ENCODE data around the gene RNF112.

RNF112 gene

GRCh38 chr17:19411631-19412030 is 599 bp downstream of the RNF112 start:
- Histone ChIP-seq H3K4me1 (ENCODE audit: insufficient read depth, low read length, poor library complexity, severe bottlenecking) (no peaks in the 10 kb centered on the region), H3K4me2 (ENCODE audit: low read depth, low read length, poor library complexity, severe bottlenecking) (no peak overlapping the region), H3K4me3 (ENCODE audit: low read length, poor library complexity, severe bottlenecking) (no peak overlapping the region), H3K9ac (ENCODE audit: low read depth, low read length, poor library complexity, severe bottlenecking) (no peak overlapping the region), H3F3A (ENCODE audit: low read depth) (no peaks in the 10 kb centered on the region), H3K79me2 (ENCODE audit: insufficient read depth, low read length) (no peaks in the 10 kb centered on the region), H3K9me3 (ENCODE audit: insufficient read depth, low read depth, low read length) (no peaks in the 10 kb centered on the region), H3K36me3 (ENCODE audit: insufficient read depth, low read length) (no peaks in the 10 kb centered on the region), H3K9me2 (replicated peaks; ENCODE audit: low read depth, low read length) (no peaks in the 10 kb centered on the region), H2AFZ (ENCODE audit: low read length) (no peak overlapping the region), H3K27me3 (ENCODE audit: insufficient read depth, low read length, poor library complexity, severe bottlenecking) (no peaks in the 10 kb centered on the region), H4K20me1 (ENCODE audit: insufficient read depth, low read length, poor library complexity, severe bottlenecking) (no peaks in the 10 kb centered on the region)
- no peak for TF ChIP-seq CTCF (conservative IDR thresholded peaks at IDR 0.05; ENCODE audit: low read length)
- TF ChIP-seq EZH2phosphoT487 (IDR thresholded peaks at IDR 0.05; ENCODE audit: borderline replicate concordance), result no peak

- Histone ChIP-seq H3K36me3 (ENCODE audit: insufficient read depth, low read length) (no peaks in the 10 kb centered on the region), H3F3A (ENCODE audit: low read depth) (no peaks in the 10 kb centered on the region), H3K4me2 (ENCODE audit: low read depth, low read length, poor library complexity, severe bottlenecking) (no peak overlapping the region), H3K27me3 (ENCODE audit: insufficient read depth, low read length, poor library complexity, severe bottlenecking) (no peaks in the 10 kb centered on the region), H3K9me3 (ENCODE audit: insufficient read depth, low read depth, low read length) (no peaks in the 10 kb centered on the region), H3K9me2 (replicated peaks; ENCODE audit: low read depth, low read length) (no peaks in the 10 kb centered on the region), H4K20me1 (ENCODE audit: insufficient read depth, low read length, poor library complexity, severe bottlenecking) (no peaks in the 10 kb centered on the region), H3K9ac (ENCODE audit: low read depth, low read length, poor library complexity, severe bottlenecking) (no peak overlapping the region), H3K4me3 (ENCODE audit: low read length, poor library complexity, severe bottlenecking) (no peak overlapping the region), H2AFZ (ENCODE audit: low read length) (no peak overlapping the region), H3K4me1 (ENCODE audit: insufficient read depth, low read length, poor library complexity, severe bottlenecking) (no peaks in the 10 kb centered on the region), H3K79me2 (ENCODE audit: insufficient read depth, low read length) (no peaks in the 10 kb centered on the region)
- TF ChIP-seq CTCF (conservative IDR thresholded peaks at IDR 0.05; ENCODE audit: low read length) (no peak), EZH2phosphoT487 (IDR thresholded peaks at IDR 0.05; ENCODE audit: borderline replicate concordance) (no peak)
These were observed 1.5 kb downstream of the RNF112 start for GRCh38 chr17:19412510-19412909.

GRCh38 chr17:19412984-19413383 is 2.0 kb downstream of the RNF112 start:
- Histone ChIP-seq H3K9me2 (replicated peaks; ENCODE audit: low read depth, low read length) (no peaks in the 10 kb centered on the region), H3K4me3 (ENCODE audit: low read length, poor library complexity, severe bottlenecking) (no peak overlapping the region), H3K36me3 (ENCODE audit: insufficient read depth, low read length) (no peaks in the 10 kb centered on the region), H3K9ac (ENCODE audit: low read depth, low read length, poor library complexity, severe bottlenecking) (no peak overlapping the region), H3K27me3 (ENCODE audit: insufficient read depth, low read length, poor library complexity, severe bottlenecking) (no peaks in the 10 kb centered on the region), H2AFZ (ENCODE audit: low read length) (no peak overlapping the region), H3K9me3 (ENCODE audit: insufficient read depth, low read depth, low read length) (no peaks in the 10 kb centered on the region), H3K79me2 (ENCODE audit: insufficient read depth, low read length) (no peaks in the 10 kb centered on the region), H3F3A (ENCODE audit: low read depth) (no peaks in the 10 kb centered on the region), H4K20me1 (ENCODE audit: insufficient read depth, low read length, poor library complexity, severe bottlenecking) (no peaks in the 10 kb centered on the region), H3K4me1 (ENCODE audit: insufficient read depth, low read length, poor library complexity, severe bottlenecking) (no peaks in the 10 kb centered on the region), H3K4me2 (ENCODE audit: low read depth, low read length, poor library complexity, severe bottlenecking) (no peak overlapping the region)
- TF ChIP-seq CTCF (conservative IDR thresholded peaks at IDR 0.05; ENCODE audit: low read length), result no peak
- TF ChIP-seq EZH2phosphoT487 (IDR thresholded peaks at IDR 0.05; ENCODE audit: borderline replicate concordance), result no peak

All from Loucy (cell line).